Omental fat pad (tissue), 4 donors: ENCODE results near the gene CBY2. TPM values are rescaled to one million over a fixed set of nuclear protein-coding genes. Genes with fewer than 3 reads are reported as not detected.

ENCODE experiments used
- ATAC-seq: fragments of 150-250 bp; one replicate; pipeline ENCODE4 v1.9.1; 2016; ENCODE audit warnings: mild to moderate bottlenecking, moderate library complexity; ENCODE audit not compliant: low FRiP score
- DNase-seq: peaks from one replicate; pipeline ENCODE4 v3.0.0-alpha.2; 2019; ENCODE audit warnings: low spot score
- CTCF ChIP-seq, 3 donors: fragments of 450-650 bp; IDR thresholded peaks; one replicate each; pipeline ENCODE4 v1.5.1; 2016 to 2017; ENCODE audit warnings: antibody characterized with exemption in 3 of 3, mild to moderate bottlenecking in 3 of 3, moderate library complexity in 2 of 3
- total RNA-seq, 4 donors: library from RNA; depleted of rRNA; stranded (reverse); fragments of >200 nt; gene quantifications; one replicate each; pipeline ENCODE4 v1.1.0, GENCODE V29; 2016

CBY2 gene
- total RNA-seq, 4 donors from 2014 or later, result not detected

GRCh38 chr13:45670189-45670885 is 31.8 kb upstream of the CBY2 start:
- no peak for DNase-seq
- ATAC-seq, result no peak
- no peak for TF ChIP-seq CTCF (IDR thresholded peaks at IDR 0.05)

GRCh38 chr13:45674908-45675307 is 27.2 kb upstream of the CBY2 start:
- ATAC-seq, result no peak
- TF ChIP-seq CTCF (IDR thresholded peaks at IDR 0.05), result no peak
- no peak for DNase-seq

- no peak for ATAC-seq
- DNase-seq, result no peak
Observed at GRCh38 chr13:45678282-45678681, 23.8 kb upstream of the CBY2 start.

GRCh38 chr13:45681113-45681512 is 21.0 kb upstream of the CBY2 start:
- no peak for ATAC-seq
- no peak for DNase-seq

More at GRCh38 chr13:45678282-45678681, 23.8 kb upstream of the CBY2 start:
- no peak for TF ChIP-seq CTCF (IDR thresholded peaks at IDR 0.05)

GRCh38 chr13:45682494-45683008 is 19.6 kb upstream of the CBY2 start:
- TF ChIP-seq CTCF (IDR thresholded peaks at IDR 0.05), result no peak
- ATAC-seq, result no peak

More at GRCh38 chr13:45681113-45681512, 21.0 kb upstream of the CBY2 start:
- no peak for TF ChIP-seq CTCF (IDR thresholded peaks at IDR 0.05)

GRCh38 chr13:45683701-45684100 is 18.4 kb upstream of the CBY2 start:
- no peak for TF ChIP-seq CTCF (IDR thresholded peaks at IDR 0.05)
- ATAC-seq, result no peak
- no peak for DNase-seq

More at GRCh38 chr13:45682494-45683008, 19.6 kb upstream of the CBY2 start:
- no peak for DNase-seq

- no peak for DNase-seq
- TF ChIP-seq CTCF (IDR thresholded peaks at IDR 0.05), result no peak
- ATAC-seq, result no peak
Observed at GRCh38 chr13:45688577-45688976, 13.5 kb upstream of the CBY2 start.
